Left forelimb (tissue), 1 donor: ENCODE measurements around the gene SMAD4.
"Not testable (repeated sequence)": the region's sequence is repeated elsewhere in the genome, so short reads cannot be mapped to it uniquely, and the experiment has no call there.

Experiments used
- DNase-seq: peaks from one replicate; pipeline ENCODE4 v3.0.0-alpha.2; 2018; ENCODE audit warnings: low spot score

Gene SMAD4

DNA sequence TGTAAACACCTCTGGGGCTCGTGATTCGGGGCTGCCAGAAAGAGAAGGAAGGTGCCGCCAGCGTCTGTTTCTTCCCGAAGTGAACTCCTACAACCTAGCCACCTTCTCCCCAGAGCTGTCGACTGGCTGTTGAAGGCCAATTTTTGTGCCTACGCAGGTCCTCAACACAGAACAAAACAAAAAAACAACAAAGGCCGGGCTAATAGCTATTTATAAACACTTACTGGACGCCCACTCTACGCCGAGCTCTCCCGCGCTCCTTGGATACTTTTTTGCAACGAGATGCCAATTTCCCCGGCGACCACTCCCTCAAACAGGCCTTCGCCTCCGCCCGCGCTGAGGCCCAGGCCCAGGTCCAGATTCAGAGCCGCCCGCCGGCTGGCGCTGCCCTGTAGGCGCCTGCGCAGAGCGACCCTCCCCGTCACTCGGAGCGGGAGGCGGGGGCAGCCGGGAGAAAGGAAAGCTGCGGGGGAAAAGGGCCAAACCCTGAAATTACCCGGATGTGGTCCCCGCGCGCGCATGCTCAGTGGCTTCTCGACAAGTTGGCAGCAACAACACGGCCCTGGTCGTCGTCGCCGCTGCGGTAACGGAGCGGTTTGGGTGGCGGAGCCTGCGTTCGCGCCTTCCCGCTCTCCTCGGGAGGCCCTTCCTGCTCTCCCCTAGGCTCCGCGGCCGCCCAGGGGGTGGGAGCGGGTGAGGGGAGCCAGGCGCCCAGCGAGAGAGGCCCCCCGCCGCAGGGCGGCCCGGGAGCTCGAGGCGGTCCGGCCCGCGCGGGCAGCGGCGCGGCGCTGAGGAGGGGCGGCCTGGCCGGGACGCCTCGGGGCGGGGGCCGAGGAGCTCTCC lies at the start of gene SMAD4:
Gene SMAD4 (plus strand): TSS at position 520 of the 843 bp plus-strand sequence. CDS start 16,834 bp downstream, outside the sequence.
- peak; percentile 99 for DNase-seq

DNA sequence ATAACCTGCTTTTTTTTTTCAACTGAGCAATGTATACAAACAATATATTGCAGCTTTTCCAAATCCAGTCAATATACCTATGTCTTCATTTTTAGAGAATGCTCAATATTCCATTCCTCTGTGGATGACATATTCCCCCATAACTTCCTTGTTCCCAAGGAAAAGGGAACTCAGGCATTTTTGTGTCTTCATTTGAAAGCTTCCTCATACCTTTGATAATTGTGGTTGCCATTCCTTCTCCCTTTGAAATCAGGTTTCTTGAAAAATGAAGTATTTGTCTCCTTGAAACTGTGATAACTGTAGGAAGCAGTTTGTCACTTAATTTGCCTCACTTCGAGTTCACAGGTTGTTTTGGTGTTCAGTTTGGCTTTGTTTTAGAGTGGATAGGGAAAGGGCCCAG lies 48.6 kb upstream of the SMAD4 start:
- DNase-seq: no peak

DNA sequence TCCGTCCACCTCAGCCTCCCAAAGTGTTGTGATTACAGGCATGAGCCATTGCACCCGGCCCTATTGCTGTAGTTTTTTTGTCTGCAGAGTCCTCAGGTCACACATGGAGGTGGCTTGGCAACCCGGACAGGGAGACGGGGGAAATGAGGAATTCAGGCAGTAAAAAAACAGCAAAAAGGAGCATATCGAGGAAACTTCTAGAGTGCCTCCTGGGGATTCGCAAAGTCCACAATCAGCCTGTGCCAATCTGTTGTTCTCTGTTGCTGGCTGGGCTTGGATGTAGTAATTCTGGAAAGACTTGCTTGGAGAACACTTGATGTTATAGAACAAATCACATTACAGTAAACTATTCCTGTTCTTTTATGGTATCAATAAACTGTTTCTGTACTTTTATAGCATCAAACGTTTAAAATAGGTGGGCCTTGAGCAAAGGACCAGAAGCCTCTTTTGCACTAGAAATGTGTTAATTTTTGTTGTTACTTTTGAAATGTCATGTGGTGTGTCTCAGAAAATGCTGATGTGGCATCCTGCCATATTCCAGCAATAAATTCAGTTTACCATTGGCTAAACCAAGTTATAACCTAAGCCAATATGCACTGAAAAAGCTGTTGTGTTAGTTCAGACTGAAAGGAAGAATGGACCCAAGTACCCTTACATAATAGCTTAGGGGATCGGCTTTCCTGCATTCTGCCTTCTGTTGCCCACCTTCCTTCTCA lies 47.8 kb upstream of the SMAD4 start:
- no peak for DNase-seq

- DNase-seq: no peak
Observed at GRCh38 chr18:50982802-50983179, 47.2 kb upstream of the SMAD4 start.

- no peak for DNase-seq
Observed at GRCh38 chr18:50986360-50987087, 43.5 kb upstream of the SMAD4 start.

DNA sequence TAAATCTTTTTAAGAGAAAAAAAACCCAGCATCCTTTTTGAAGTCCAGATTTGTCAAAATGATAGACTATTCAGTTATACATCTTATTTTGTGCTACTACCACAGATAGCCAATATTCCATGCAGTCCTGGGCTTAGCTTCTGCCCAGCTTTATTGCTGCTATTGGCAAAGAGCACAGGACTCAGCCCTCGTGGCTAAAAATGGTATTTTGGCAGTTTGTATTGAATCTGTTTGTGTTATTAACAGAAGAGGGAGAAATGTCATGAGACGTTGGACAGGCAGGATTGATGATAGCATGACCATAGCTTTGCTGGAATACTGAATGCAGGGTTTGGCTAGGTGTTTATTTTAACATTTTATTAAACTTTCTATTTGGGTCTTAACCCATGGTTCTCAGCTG lies 42.8 kb upstream of the SMAD4 start:
- no peak for DNase-seq

DNA sequence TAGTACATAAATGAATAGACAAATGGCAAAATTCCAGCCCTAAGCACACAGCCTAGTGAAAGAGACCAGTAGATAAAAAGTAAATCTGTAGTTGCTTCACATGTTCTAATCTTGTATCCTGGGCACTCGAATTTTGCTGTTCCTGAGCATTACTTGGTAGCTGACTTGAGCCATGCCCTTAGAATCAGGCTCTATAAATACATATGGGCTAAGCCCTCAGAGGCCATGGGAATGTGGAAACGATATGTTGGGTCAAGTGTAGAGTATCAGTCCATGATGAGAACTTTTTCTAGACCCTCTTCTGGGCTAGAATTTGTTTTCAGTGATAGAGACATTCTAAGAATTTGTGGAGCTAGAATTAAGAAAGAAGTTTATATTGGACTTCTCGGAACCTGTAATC lies 40.3 kb upstream of the SMAD4 start:
- DNase-seq: no peak

- no peak for DNase-seq
Observed at GRCh38 chr18:50992351-50992762, 37.7 kb upstream of the SMAD4 start.

- no peak for DNase-seq
Observed at GRCh38 chr18:50994031-50994430, 36.0 kb upstream of the SMAD4 start.

GRCh38 chr18:51003174-51003573 lies 26.8 kb upstream of the SMAD4 start:
- not testable (repeated sequence) for DNase-seq

GRCh38 chr18:51006061-51006818 lies 23.8 kb upstream of the SMAD4 start:
- no peak for DNase-seq

DNA sequence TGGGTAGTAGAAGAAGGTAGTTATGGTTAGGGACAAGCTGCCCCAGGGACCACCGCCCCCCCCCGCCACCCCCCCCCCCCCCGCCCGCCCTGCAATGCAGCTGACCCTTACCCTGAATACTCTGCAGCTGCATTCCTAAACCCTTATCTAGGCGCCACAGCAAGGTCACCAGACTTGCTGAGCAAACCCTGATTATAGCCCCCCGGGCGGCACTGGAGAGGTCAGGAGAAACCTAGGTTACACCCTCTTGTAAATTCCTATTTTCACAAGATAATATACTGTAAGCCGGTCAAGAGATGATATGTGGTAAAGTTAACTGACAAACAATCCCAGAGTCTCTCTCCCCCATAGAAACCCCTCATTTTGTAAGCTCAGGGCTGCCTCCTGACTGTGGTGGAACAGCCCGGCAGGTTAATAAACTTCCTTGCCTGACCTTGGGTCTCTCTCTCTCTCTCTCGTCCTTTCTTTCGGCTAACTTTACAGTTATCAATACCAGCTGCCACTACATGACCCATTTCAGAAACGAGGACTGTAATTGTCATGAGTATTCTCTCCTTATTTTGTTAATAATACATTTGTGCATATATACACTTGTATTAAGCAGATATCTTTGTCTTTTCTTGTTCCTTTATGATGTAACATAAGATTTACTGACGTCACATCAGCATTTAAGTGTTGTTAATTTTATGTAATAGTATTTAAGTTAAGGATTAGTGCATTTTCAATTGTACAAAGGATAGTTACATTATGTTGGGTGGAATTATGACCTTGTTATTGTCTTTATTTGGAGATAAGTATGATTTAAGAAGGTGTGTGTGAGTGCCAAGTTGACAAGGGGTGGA lies 22.8 kb upstream of the SMAD4 start:
- DNase-seq: no peak

- no peak for DNase-seq
Observed at GRCh38 chr18:51007790-51008139, 22.2 kb upstream of the SMAD4 start.

- DNase-seq: no peak
Observed at GRCh38 chr18:51009072-51009471, 20.9 kb upstream of the SMAD4 start.

DNA sequence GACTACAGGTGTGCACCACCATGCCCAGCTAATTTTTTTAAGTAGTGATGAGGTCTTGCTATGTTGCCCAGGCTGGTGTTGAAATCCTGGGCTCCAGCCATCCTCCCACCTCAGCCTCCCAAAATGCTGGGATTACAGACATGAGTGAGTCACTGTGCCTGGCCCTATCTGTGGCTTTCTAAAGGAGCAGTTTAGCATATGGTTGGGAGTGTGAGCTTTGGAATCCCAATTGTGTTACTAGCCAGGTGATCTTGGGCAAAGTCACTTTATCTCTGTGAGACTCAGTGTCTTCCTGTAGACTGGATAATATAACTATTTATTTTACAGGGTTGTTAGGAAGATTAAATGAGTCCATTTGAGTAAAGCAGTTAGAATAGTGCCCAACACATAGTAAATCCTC lies 19.8 kb upstream of the SMAD4 start:
- no peak for DNase-seq

DNA sequence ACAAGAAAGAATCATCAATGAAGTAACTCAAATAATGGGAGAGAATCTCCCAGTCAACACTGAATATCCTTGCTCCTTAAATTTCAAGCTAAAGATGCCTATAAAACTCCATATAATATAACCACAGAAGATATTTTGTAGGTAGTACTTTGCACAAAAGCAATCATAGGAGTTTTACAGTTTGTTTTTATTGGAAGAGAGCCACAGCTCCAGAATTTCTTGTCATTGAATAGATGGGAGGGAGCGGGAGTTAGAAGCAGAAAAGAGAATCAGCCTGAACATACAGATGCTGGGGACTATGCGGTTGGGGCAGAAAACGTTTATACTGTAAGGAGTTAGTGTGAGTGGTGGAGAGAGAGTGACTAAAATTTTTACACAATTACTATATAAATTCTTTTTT lies 18.3 kb upstream of the SMAD4 start:
- no peak for DNase-seq

GRCh38 chr18:51012441-51012840 lies 17.6 kb upstream of the SMAD4 start:
- DNase-seq: no peak

DNA sequence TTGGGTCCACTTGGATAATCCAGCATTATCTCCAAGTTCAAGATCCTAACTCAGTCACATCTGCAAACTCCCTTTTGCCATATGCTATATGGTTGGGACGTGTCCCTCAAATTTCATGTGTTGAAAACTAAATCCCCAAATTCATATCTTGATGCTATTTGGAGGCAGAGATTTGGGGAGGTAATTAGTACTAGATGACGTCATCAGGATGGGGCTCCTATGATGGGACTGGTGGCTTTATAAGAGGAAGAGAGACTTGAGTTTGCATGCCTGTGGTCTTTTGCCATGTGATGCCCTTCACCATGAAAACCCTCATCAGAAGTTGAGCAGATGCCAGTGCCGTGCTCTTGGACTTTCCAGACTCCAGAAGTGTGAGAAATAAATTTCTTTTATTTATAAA lies 16.8 kb upstream of the SMAD4 start:
- no peak for DNase-seq

- DNase-seq: no peak
Observed at GRCh38 chr18:51017140-51017879, 12.7 kb upstream of the SMAD4 start.

GRCh38 chr18:51020536-51020935 lies 9.5 kb upstream of the SMAD4 start:
- no peak for DNase-seq
